Upper lobe of left lung (tissue), 4 donors: ENCODE measurements around the gene PKIB.

Experiments
- CTCF ChIP-seq, 6 experiments: fragments of 450-650 bp in 4 of 6; fragments of 200-600 bp in 2 of 6; sonication (generic) in 2 of 6; IDR thresholded peaks; one replicate each; pipeline ENCODE4 v1.5.1; 2016 to 2019; ENCODE audit warnings: antibody characterized with exemption in 6 of 6
- POLR2A ChIP-seq, 4 donors: fragments of 450-650 bp; IDR thresholded peaks; one replicate each; pipeline ENCODE4 v1.5.1; 2016 to 2017; ENCODE audit warnings: antibody characterized with exemption in 4 of 4, mild to moderate bottlenecking in 2 of 4
- POLR2AphosphoS5 ChIP-seq, 2 donors: sonication (generic); formaldehyde crosslinking; IDR thresholded peaks; one replicate each; pipeline ENCODE4 v1.5.1; 2017; ENCODE audit warnings: antibody characterized with exemption in 2 of 2

GRCh38 chr6:122657601-122658000, 47.4 kb downstream of the PKIB start:
- TF ChIP-seq POLR2AphosphoS5 (IDR thresholded peaks at IDR 0.05) (no peak), CTCF (IDR thresholded peaks at IDR 0.05) (no peak), POLR2A (IDR thresholded peaks at IDR 0.05) (no peak)
